OCI-LY3 (cell line): ENCODE results near the gene USF1.

ENCODE experiments used
- EZH2phosphoT487 ChIP-seq: fragments of 200-600 bp; shearing (Covaris generic); IDR thresholded peaks from 2 replicates; pipeline ENCODE4 v1.6.1; 2018; ENCODE audit warnings: antibody characterized with exemption, mixed run types, low read depth
- TF ChIP-seq, protein P1 (sequence below): fragments of 200-600, 300-600 bp; sonication (generic); IDR thresholded peaks from 2 replicates; pipeline ENCODE4 v1.5.1; 2014; ENCODE audit warnings: antibody characterized with exemption, low read length, low read depth

DNA sequence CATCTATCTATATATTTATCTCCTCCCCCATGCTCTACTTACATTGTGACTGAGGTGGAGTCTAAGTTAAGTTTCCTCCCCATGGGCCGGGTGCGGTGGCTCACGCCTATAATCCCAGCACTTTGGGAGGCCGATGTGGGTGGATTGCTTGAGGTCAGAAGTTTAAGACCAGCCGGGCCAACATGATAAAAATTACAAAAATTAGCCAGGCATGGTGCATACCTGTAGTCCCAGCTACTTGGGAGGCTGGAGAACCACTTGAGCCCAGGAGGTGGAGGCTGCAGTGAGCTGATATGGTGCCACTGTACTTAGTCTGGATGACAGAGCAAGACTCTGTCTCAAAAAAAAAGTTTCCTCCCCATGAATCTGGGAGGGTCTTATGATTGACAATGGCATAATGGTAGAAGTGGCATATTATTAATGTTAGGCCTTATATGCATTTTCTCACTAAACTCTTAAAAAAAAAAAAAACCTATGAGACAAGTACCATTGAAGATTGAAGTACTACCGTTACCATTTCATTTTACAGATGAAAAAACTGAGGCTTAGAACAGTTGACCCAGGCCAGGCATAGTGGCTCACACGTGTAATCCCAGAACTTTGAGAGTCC lies 36.1 kb downstream of the USF1 start:
- TF ChIP-seq, protein P1, sequence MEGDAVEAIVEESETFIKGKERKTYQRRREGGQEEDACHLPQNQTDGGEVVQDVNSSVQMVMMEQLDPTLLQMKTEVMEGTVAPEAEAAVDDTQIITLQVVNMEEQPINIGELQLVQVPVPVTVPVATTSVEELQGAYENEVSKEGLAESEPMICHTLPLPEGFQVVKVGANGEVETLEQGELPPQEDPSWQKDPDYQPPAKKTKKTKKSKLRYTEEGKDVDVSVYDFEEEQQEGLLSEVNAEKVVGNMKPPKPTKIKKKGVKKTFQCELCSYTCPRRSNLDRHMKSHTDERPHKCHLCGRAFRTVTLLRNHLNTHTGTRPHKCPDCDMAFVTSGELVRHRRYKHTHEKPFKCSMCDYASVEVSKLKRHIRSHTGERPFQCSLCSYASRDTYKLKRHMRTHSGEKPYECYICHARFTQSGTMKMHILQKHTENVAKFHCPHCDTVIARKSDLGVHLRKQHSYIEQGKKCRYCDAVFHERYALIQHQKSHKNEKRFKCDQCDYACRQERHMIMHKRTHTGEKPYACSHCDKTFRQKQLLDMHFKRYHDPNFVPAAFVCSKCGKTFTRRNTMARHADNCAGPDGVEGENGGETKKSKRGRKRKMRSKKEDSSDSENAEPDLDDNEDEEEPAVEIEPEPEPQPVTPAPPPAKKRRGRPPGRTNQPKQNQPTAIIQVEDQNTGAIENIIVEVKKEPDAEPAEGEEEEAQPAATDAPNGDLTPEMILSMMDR = no peak
- no peak for TF ChIP-seq EZH2phosphoT487
